Liver (tissue), 9 donors: Measurements from ENCODE around the gene THRAP3. TPM values are rescaled to one million over a fixed set of nuclear protein-coding genes. Genes with fewer than 3 reads are reported as not detected.
A peak's percentile ranks its signal among the peaks of the same experiment; 100 is the strongest.

ENCODE experiments used
- DNase-seq: peaks from one replicate; pipeline ENCODE4 v3.0.0-alpha.2; 2017; ENCODE audit warnings: low spot score
- H3K27ac ChIP-seq, 2 donors: one replicate each; pipeline ENCODE4 v1.7.0; 2013; ENCODE audit warnings: inconsistent platforms in 2 of 2, low read length in 2 of 2, control low read depth in 1 of 2, low read depth in 1 of 2, mild to moderate bottlenecking in 1 of 2
- H3K27me3 ChIP-seq, 4 donors: one replicate each; pipeline versions ENCODE4 v1.6.1 to v1.7.0; 2013; ENCODE audit warnings: low read length in 3 of 4, inconsistent platforms in 1 of 4, mild to moderate bottlenecking in 1 of 4, moderate library complexity in 1 of 4; ENCODE audit not compliant: control insufficient read depth in 4 of 4, insufficient read depth in 4 of 4
- H3K36me3 ChIP-seq, 4 donors: one replicate each; pipeline versions ENCODE4 v1.6.1 to v1.7.0; 2013; ENCODE audit warnings: low read length in 3 of 4, mild to moderate bottlenecking in 3 of 4, low read depth in 1 of 4, moderate library complexity in 1 of 4; ENCODE audit not compliant: control insufficient read depth in 4 of 4, insufficient read depth in 3 of 4
- H3K4me1 ChIP-seq, 4 donors: one replicate each; pipeline versions ENCODE4 v1.6.1 to v1.7.0; 2013; ENCODE audit warnings: low read length in 3 of 4, mild to moderate bottlenecking in 3 of 4, moderate library complexity in 1 of 4; ENCODE audit not compliant: control insufficient read depth in 4 of 4, insufficient read depth in 4 of 4
- H3K4me3 ChIP-seq, 3 donors: one replicate each; pipeline versions ENCODE4 v1.6.1 to v1.7.0; 2013; ENCODE audit warnings: low read length in 3 of 3, control low read depth in 1 of 3, low read depth in 1 of 3, mild to moderate bottlenecking in 1 of 3
- H3K9ac ChIP-seq, 2 donors: one replicate each; pipeline ENCODE4 v1.7.0; 2013; ENCODE audit warnings: low read length in 2 of 2, mild to moderate bottlenecking in 2 of 2, moderate library complexity in 2 of 2, control low read depth in 1 of 2, low read depth in 1 of 2
- H3K9me3 ChIP-seq, 4 donors: one replicate each; pipeline versions ENCODE4 v1.6.1 to v1.7.0; 2013; ENCODE audit warnings: low read length in 3 of 4; ENCODE audit not compliant: control insufficient read depth in 4 of 4
- ATF3 ChIP-seq: IDR thresholded peaks from 2 replicates; pipeline ENCODE4 v1.6.1; 2016; ENCODE audit warnings: antibody characterized with exemption
- CTCF ChIP-seq: fragments of 150-350 bp; IDR thresholded peaks from 2 replicates; pipeline ENCODE4 v1.5.1; 2017; ENCODE audit warnings: improper control_type of control experiment, low read depth, low read length; ENCODE audit not compliant: missing input control
- FOXA1 ChIP-seq: IDR thresholded peaks from 2 replicates; pipeline ENCODE4 v1.6.1; 2016; ENCODE audit warnings: antibody characterized with exemption
- FOXA2 ChIP-seq: IDR thresholded peaks from 2 replicates; pipeline ENCODE4 v1.6.1; 2016; ENCODE audit warnings: antibody characterized with exemption
- GABPA ChIP-seq, 2 donors: IDR thresholded peaks in 1 of 2; conservative IDR thresholded peaks in 1 of 2; 2 replicates each; pipeline ENCODE4 v1.6.1; 2016; ENCODE audit warnings: antibody characterized with exemption in 2 of 2, mild to moderate bottlenecking in 1 of 2, moderate library complexity in 1 of 2
- HNF4A ChIP-seq, 2 donors: conservative IDR thresholded peaks; 2 replicates each; pipeline ENCODE4 v1.6.1; 2016; ENCODE audit warnings: antibody characterized with exemption in 2 of 2, mild to moderate bottlenecking in 2 of 2
- HNF4G ChIP-seq: IDR thresholded peaks from 2 replicates; pipeline ENCODE4 v1.6.1; 2016; ENCODE audit warnings: antibody characterized with exemption
- JUND ChIP-seq, 2 donors: IDR thresholded peaks; 2 replicates each; pipeline ENCODE4 v1.6.1; 2016; ENCODE audit warnings: antibody characterized with exemption in 2 of 2
- NR2F2 ChIP-seq: IDR thresholded peaks from 2 replicates; pipeline ENCODE4 v1.6.1; 2016; ENCODE audit warnings: antibody characterized with exemption
- RAD21 ChIP-seq, 2 donors: IDR thresholded peaks; 2 replicates each; pipeline ENCODE4 v1.6.1; 2016; ENCODE audit warnings: antibody characterized with exemption in 2 of 2, mild to moderate bottlenecking in 2 of 2
- RXRA ChIP-seq, 2 donors: IDR thresholded peaks; 2 replicates each; pipeline ENCODE4 v1.6.1; 2017 to 2018; ENCODE audit warnings: antibody characterized with exemption in 2 of 2, mild to moderate bottlenecking in 1 of 2
- SP1 ChIP-seq: IDR thresholded peaks from 2 replicates; pipeline ENCODE4 v1.6.1; 2018; ENCODE audit warnings: antibody characterized with exemption, mild to moderate bottlenecking
- TAF1 ChIP-seq: conservative IDR thresholded peaks from 2 replicates; pipeline ENCODE4 v1.6.1; 2016; ENCODE audit warnings: antibody characterized with exemption, mild to moderate bottlenecking
- YY1 ChIP-seq: IDR thresholded peaks from 2 replicates; pipeline ENCODE4 v1.6.1; 2016; ENCODE audit warnings: antibody characterized with exemption, mild to moderate bottlenecking
- ZBTB33 ChIP-seq: IDR thresholded peaks from 2 replicates; pipeline ENCODE4 v1.6.1; 2016; ENCODE audit warnings: antibody characterized with exemption
- WGBS: extraction: QIAGEN DNeasy Blood & Tissue Kit; methylation state at CpG from one replicate; pipeline ENCODE4 v1.1.7; 2013; 5-methylcytosine and 5-hydroxymethylcytosine counted together
- polyA plus RNA-seq, 2 donors: library from polyadenylated mRNA; stranded (reverse) in 1 of 2; unstranded in 1 of 2; fragments of 200-250 nt in 1 of 2; fragments of >200 nt in 1 of 2; fragmentation: Nextera tagmentation in 1 of 2; extraction: Ambion mirVana in 1 of 2; gene quantifications; one replicate each; pipeline versions ENCODE4 v1.2.1 to v1.2.3, GENCODE V29; 2013 to 2015
- total RNA-seq, 2 donors: library from RNA; depleted of rRNA; stranded (reverse); fragments of >200 nt; gene quantifications; one replicate each; pipeline ENCODE4 v1.2.3, GENCODE V29; 2014
- TF ChIP-seq, protein P1 (sequence below): IDR thresholded peaks from 2 replicates; pipeline ENCODE4 v1.6.1; 2016; ENCODE audit warnings: antibody characterized with exemption, mild to moderate bottlenecking
- TF ChIP-seq, protein P2 (sequence below): IDR thresholded peaks from 2 replicates; pipeline ENCODE4 v1.6.1; 2016; ENCODE audit warnings: antibody characterized with exemption
- donor health status: healthy.
- donor health status: healthy.
- donor health status: healthy.
- donor health status: healthy.
- donor health status: healthy.

The THRAP3 gene
- total and polyA plus RNA-seq, 4 donors, result 21.3 to 55.1 (median 45.8) TPM

DNA sequence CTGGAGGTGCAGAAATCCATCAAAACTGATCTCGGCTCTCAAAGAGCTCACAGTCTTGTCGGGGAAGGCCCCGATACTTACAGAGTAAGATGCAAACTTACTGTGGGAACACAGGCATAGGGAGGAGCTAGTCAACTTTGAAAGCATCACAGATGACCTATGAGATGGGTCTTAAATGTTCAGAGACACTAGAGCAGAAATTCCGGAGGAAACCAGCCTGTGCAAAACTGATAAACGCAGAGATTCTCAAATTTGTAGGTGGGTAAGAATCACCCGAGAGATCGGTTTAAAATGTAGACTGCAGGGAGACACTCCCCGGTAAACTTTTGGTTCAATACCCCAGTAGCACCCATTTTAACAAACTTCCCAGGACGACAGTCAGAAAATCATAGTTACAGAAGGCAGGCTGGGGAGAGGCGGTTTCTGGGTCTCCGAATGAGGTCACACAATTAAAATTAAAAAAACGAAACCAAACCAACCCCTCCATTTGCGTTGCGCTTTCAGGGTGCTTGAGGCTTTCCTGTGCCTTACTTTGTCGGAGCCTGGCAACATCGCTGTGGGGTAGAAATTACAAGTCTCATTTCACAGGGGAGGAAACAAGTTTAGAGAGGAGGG lies 755 bp upstream of the THRAP3 start:
- 3% methylated on average over 16 of the region's 16 CpGs for WGBS
- H3K27me3 ChIP-seq, result no peaks in the 10 kb centered on the region
- no peaks in the 10 kb centered on the region for H3K9me3 ChIP-seq
- H3K27ac ChIP-seq, result peak overlapping the region; percentile 92 to 93
- no peak for TF ChIP-seq FOXA2
- no peak for TF ChIP-seq JUND (IDR thresholded peaks at IDR 0.05)
- no peak for TF ChIP-seq HNF4A (conservative IDR thresholded peaks at IDR 0.05)
- no peak for TF ChIP-seq FOXA1
- no peak for TF ChIP-seq YY1
- TF ChIP-seq NR2F2, result no peak
- no peak for TF ChIP-seq SP1
- TF ChIP-seq RAD21 (IDR thresholded peaks at IDR 0.05), result no peak
- no peak for TF ChIP-seq RXRA (IDR thresholded peaks at IDR 0.05)
- TF ChIP-seq, protein P1, sequence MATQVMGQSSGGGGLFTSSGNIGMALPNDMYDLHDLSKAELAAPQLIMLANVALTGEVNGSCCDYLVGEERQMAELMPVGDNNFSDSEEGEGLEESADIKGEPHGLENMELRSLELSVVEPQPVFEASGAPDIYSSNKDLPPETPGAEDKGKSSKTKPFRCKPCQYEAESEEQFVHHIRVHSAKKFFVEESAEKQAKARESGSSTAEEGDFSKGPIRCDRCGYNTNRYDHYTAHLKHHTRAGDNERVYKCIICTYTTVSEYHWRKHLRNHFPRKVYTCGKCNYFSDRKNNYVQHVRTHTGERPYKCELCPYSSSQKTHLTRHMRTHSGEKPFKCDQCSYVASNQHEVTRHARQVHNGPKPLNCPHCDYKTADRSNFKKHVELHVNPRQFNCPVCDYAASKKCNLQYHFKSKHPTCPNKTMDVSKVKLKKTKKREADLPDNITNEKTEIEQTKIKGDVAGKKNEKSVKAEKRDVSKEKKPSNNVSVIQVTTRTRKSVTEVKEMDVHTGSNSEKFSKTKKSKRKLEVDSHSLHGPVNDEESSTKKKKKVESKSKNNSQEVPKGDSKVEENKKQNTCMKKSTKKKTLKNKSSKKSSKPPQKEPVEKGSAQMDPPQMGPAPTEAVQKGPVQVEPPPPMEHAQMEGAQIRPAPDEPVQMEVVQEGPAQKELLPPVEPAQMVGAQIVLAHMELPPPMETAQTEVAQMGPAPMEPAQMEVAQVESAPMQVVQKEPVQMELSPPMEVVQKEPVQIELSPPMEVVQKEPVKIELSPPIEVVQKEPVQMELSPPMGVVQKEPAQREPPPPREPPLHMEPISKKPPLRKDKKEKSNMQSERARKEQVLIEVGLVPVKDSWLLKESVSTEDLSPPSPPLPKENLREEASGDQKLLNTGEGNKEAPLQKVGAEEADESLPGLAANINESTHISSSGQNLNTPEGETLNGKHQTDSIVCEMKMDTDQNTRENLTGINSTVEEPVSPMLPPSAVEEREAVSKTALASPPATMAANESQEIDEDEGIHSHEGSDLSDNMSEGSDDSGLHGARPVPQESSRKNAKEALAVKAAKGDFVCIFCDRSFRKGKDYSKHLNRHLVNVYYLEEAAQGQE, result no peak
- TF ChIP-seq GABPA (IDR thresholded peaks at IDR 0.05 in 1 of 2, conservative IDR thresholded peaks at IDR 0.05 in 1 of 2), result no peak
- no peak for TF ChIP-seq ATF3
- TF ChIP-seq, protein P2, sequence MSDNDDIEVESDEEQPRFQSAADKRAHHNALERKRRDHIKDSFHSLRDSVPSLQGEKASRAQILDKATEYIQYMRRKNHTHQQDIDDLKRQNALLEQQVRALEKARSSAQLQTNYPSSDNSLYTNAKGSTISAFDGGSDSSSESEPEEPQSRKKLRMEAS, result no peak
- TF ChIP-seq TAF1, result no peak
- no peak for TF ChIP-seq HNF4G
- no peak for TF ChIP-seq ZBTB33
- no peak for TF ChIP-seq CTCF
- peaks cover 0 to 30% (median 22%) of the 10 kb centered on the region in 4 donors for H3K4me1 ChIP-seq
- peaks cover 0 to 1% (median under 1%) of the 10 kb centered on the region in 4 donors for H3K36me3 ChIP-seq
- DNase-seq, result no peak
- H3K9ac ChIP-seq, result peak overlapping the region; percentile 86 to 97
- peak overlapping the region; percentile 58 to 86 (median 74) for H3K4me3 ChIP-seq
